ENCODE results near the gene RHOD.

RHOD gene

DNA sequence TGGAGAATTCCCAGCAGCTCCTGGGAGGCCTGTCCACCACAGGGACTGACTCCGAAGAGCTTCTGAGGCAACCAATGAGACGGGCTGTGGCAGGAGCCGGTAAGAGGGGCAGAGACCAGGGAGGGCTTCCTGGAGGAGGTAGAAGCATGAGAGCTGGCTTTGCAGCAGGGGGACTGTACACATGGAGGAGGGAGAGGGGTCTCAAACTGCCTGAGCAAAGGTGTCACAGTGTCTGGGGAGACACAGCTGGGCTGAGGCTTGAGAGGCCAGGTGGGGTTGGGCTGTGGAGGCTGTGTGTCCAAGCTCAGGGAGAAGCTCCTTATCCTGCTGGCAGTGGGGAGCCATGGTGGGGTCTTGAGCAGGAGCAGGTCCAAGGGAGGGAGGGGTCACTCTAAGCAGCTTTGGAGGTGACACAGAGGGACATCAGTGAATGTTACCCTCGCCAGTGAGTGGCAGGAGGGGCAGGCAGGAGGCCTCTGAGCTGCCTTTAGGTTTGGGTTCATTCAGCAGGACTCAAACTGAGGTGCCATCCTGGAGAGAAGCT lies 4.6 kb upstream of the RHOD start:
- TF ChIP-seq, protein P1, sequence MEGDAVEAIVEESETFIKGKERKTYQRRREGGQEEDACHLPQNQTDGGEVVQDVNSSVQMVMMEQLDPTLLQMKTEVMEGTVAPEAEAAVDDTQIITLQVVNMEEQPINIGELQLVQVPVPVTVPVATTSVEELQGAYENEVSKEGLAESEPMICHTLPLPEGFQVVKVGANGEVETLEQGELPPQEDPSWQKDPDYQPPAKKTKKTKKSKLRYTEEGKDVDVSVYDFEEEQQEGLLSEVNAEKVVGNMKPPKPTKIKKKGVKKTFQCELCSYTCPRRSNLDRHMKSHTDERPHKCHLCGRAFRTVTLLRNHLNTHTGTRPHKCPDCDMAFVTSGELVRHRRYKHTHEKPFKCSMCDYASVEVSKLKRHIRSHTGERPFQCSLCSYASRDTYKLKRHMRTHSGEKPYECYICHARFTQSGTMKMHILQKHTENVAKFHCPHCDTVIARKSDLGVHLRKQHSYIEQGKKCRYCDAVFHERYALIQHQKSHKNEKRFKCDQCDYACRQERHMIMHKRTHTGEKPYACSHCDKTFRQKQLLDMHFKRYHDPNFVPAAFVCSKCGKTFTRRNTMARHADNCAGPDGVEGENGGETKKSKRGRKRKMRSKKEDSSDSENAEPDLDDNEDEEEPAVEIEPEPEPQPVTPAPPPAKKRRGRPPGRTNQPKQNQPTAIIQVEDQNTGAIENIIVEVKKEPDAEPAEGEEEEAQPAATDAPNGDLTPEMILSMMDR (IDR thresholded peaks at IDR 0.05; ENCODE audit: low read depth, low read length): no peak
- no peak overlapping the region for H3K4me3 ChIP-seq (replicated peaks in 1 of 2; ENCODE audit: low read depth in 2 of 2, low read length in 2 of 2)
- no peak for DNase-seq (ENCODE audit: low read depth in 2 of 2)

- TF ChIP-seq, protein P1 (IDR thresholded peaks at IDR 0.05; ENCODE audit: low read depth, low read length): no peak
- H3K4me3 ChIP-seq (replicated peaks in 1 of 2; ENCODE audit: low read depth in 2 of 2, low read length in 2 of 2): no peak overlapping the region
- DNase-seq (ENCODE audit: low read depth in 2 of 2): no peak
These were observed 3.8 kb upstream of the RHOD start for GRCh38 chr11:67052891-67053290.

DNA sequence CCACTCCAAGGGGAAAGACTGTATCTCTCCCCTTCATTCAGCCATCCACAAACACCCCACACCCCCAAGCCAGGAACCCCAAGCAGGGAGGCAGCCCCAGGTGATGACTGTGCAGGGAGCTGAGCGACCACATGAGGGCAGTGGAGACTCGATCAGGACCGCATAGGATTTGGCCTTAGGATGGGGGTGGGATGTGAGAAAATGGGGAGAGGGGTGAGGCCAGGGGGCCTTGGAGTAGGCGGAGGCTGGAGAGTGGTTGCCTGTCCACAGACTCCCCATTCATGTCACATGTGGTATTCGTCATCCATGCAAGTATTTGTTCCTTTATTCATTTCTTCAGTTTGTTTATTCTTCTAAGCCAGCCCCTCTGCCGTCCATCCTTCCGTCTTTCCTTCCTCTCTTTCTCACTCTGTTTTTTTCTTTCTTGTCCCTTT lies 2.7 kb upstream of the RHOD start:
- DNase-seq (ENCODE audit: low read depth in 2 of 2): peak; percentile 56 to 63
- TF ChIP-seq, protein P1 (IDR thresholded peaks at IDR 0.05; ENCODE audit: low read depth, low read length): peak; percentile 90
- H3K4me3 ChIP-seq (replicated peaks in 1 of 2; ENCODE audit: low read depth in 2 of 2, low read length in 2 of 2): no peak overlapping the region

DNA sequence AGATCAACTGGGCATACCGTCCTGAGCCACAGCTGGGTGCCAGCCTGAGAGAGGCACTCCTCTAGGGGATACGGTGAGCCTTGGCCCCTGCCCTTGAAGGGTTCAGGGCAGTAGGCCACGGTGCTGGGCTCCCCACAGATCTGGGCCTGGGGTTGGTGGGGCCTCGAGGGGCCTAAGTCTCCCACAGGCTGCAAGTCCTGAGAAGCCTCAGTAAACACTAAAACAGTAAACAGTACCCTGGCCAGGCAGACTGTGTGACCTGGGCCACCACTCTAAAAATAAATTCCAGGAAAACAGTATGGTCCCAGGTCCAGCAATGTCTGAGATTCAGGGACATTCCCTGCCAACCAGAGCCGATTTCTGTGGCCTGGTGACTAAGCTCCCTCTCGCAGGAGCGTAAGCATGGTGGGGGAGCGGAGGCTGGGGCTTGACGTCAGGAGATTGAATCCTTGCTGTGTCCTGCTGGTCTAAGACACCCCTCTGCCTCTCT lies 2.3 kb upstream of the RHOD start:
- TF ChIP-seq, protein P1 (IDR thresholded peaks at IDR 0.05; ENCODE audit: low read depth, low read length): no peak
- H3K4me3 ChIP-seq (replicated peaks in 1 of 2; ENCODE audit: low read depth in 2 of 2, low read length in 2 of 2): no peak overlapping the region
- DNase-seq (ENCODE audit: low read depth in 2 of 2): peak; percentile 70 to 87

GRCh38 chr11:67054836-67055523 lies 1.7 kb upstream of the RHOD start:
- TF ChIP-seq, protein P1 (IDR thresholded peaks at IDR 0.05; ENCODE audit: low read depth, low read length): no peak
- peak; percentile 83 to 87 for DNase-seq (ENCODE audit: low read depth in 2 of 2)
- H3K4me3 ChIP-seq (replicated peaks in 1 of 2; ENCODE audit: low read depth in 2 of 2, low read length in 2 of 2): no peak overlapping the region

DNA sequence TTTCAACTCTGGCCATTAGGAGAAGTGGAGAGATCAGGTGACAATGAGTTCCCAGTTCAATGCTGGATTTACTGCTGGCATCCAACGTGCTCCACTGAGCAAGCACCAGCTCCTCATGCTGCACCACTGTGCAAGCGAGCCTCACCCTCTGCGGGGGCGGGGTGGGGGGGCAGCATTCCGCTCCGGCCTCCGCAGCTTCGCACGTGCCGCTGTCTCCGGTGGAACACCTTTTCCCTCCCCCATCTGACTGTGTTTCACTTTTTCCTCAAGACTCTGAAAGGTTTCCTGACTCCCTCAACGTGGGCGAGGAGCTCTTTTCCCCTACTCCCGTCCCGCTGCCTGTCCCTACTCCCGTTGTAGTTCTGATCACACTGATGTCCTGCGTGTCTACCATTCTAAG lies 835 bp upstream of the RHOD start:
- TF ChIP-seq, protein P1 (IDR thresholded peaks at IDR 0.05; ENCODE audit: low read depth, low read length): no peak
- H3K4me3 ChIP-seq (replicated peaks in 1 of 2; ENCODE audit: low read depth in 2 of 2, low read length in 2 of 2): peak overlapping the region in 1 of 2 donors; percentile 61
- peak; percentile 16 to 37 for DNase-seq (ENCODE audit: low read depth in 2 of 2)
